Kidney capillary endothelial cell (primary cell): ENCODE data around the gene KCNC1.

Source experiments
- DNase-seq: peaks from one replicate; pipeline ENCODE4 v3.0.0-alpha.2; 2018; ENCODE audit warnings: low spot score

KCNC1 gene

GRCh38 chr11:17793642-17794170, 59.1 kb downstream of the KCNC1 start:
- DNase-seq, result no peak

- no peak for DNase-seq
Measured at GRCh38 chr11:17794981-17795380, 60.4 kb downstream of the KCNC1 start.

- DNase-seq, result no peak
Measured at GRCh38 chr11:17796154-17796553, 61.6 kb downstream of the KCNC1 start.

GRCh38 chr11:17798253-17798652, 63.7 kb downstream of the KCNC1 start:
- DNase-seq, result no peak

- DNase-seq, result no peak
Measured at GRCh38 chr11:17798716-17799115, 64.1 kb downstream of the KCNC1 start.

- DNase-seq, result no peak
Measured at GRCh38 chr11:17799147-17799546, 64.6 kb downstream of the KCNC1 start.

- DNase-seq, result no peak
Measured at GRCh38 chr11:17801166-17801565, 66.6 kb downstream of the KCNC1 start.

- no peak for DNase-seq
Measured at GRCh38 chr11:17802491-17802890, 67.9 kb downstream of the KCNC1 start.

GRCh38 chr11:17803754-17804334, 69.3 kb downstream of the KCNC1 start:
- no peak for DNase-seq

GRCh38 chr11:17805043-17805442, 70.5 kb downstream of the KCNC1 start:
- no peak for DNase-seq

- DNase-seq, result no peak
Measured at GRCh38 chr11:17805873-17806272, 71.3 kb downstream of the KCNC1 start.

- DNase-seq, result no peak
Measured at GRCh38 chr11:17807034-17807433, 72.5 kb downstream of the KCNC1 start.

GRCh38 chr11:17810041-17810440, 75.5 kb downstream of the KCNC1 start:
- no peak for DNase-seq

- DNase-seq, result peak; percentile 15
Measured at GRCh38 chr11:17810746-17811145, 76.2 kb downstream of the KCNC1 start.

- no peak for DNase-seq
Measured at GRCh38 chr11:17811352-17811751, 76.8 kb downstream of the KCNC1 start.

- DNase-seq, result no peak
Measured at GRCh38 chr11:17812091-17812864, 77.7 kb downstream of the KCNC1 start.

GRCh38 chr11:17812865-17813187, 78.2 kb downstream of the KCNC1 start:
- no peak for DNase-seq

- no peak for DNase-seq
Measured at GRCh38 chr11:17813391-17814059, 78.9 kb downstream of the KCNC1 start.

GRCh38 chr11:17814546-17814945, 80.0 kb downstream of the KCNC1 start:
- DNase-seq, result no peak

GRCh38 chr11:17816232-17816931, 81.8 kb downstream of the KCNC1 start:
- DNase-seq, result no peak

GRCh38 chr11:17821648-17822400, 87.2 kb downstream of the KCNC1 start:
- peak; percentile 59 for DNase-seq

- no peak for DNase-seq
Measured at GRCh38 chr11:17822401-17822781, 87.8 kb downstream of the KCNC1 start.
